CD4-positive, alpha-beta T cell treated with Interleukin-21 for 1 hour (primary cell): ENCODE results near the gene KLHL34.
A peak's percentile ranks its signal among the peaks of the same experiment; 100 is the strongest.

Experiments
- DNase-seq: peaks from one replicate; pipeline ENCODE4 v3.0.0-alpha.2; 2020

The KLHL34 gene

GRCh38 chrX:21658152-21658737, at the start of gene KLHL34:
Gene KLHL34 (minus strand): TSS chrX:21658330. CDS start chrX:21657788, 542 bp downstream.
- DNase-seq: no peak

- no peak for DNase-seq
These were observed 47.1 kb upstream of the KLHL34 start for GRCh38 chrX:21705225-21705624.

- DNase-seq: no peak
These were observed 44.6 kb upstream of the KLHL34 start for GRCh38 chrX:21702725-21703124.

GRCh38 chrX:21700967-21701366, 42.8 kb upstream of the KLHL34 start:
- DNase-seq: no peak

- no peak for DNase-seq
These were observed 42.1 kb upstream of the KLHL34 start for GRCh38 chrX:21700275-21700674.

- no peak for DNase-seq
These were observed 41.0 kb upstream of the KLHL34 start for GRCh38 chrX:21699136-21699535.

- DNase-seq: no peak
These were observed 40.1 kb upstream of the KLHL34 start for GRCh38 chrX:21698272-21698671.

- no peak for DNase-seq
These were observed 33.4 kb upstream of the KLHL34 start for GRCh38 chrX:21691512-21692018.

- no peak for DNase-seq
These were observed 25.8 kb upstream of the KLHL34 start for GRCh38 chrX:21683941-21684340.

GRCh38 chrX:21678048-21678612, 20.0 kb upstream of the KLHL34 start:
- DNase-seq: no peak

GRCh38 chrX:21675931-21676330, 17.8 kb upstream of the KLHL34 start:
- DNase-seq: no peak

GRCh38 chrX:21674430-21675186, 16.5 kb upstream of the KLHL34 start:
- no peak for DNase-seq

- DNase-seq: no peak
These were observed 8.5 kb upstream of the KLHL34 start for GRCh38 chrX:21666679-21667078.

- no peak for DNase-seq
These were observed 8.1 kb upstream of the KLHL34 start for GRCh38 chrX:21666252-21666651.

GRCh38 chrX:21662761-21663160, 4.6 kb upstream of the KLHL34 start:
- DNase-seq: no peak

GRCh38 chrX:21661316-21661715, 3.2 kb upstream of the KLHL34 start:
- DNase-seq: no peak

- no peak for DNase-seq
These were observed 2.0 kb upstream of the KLHL34 start for GRCh38 chrX:21660156-21660555.

- no peak for DNase-seq
These were observed 1.2 kb upstream of the KLHL34 start for GRCh38 chrX:21659320-21659719.

- DNase-seq: peak; percentile 2
These were observed 616 bp upstream of the KLHL34 start for GRCh38 chrX:21658746-21659145.

- no peak for DNase-seq
These were observed 595 bp downstream of the KLHL34 start for GRCh38 chrX:21657318-21658151.

GRCh38 chrX:21656587-21657317, 1.4 kb downstream of the KLHL34 start:
- DNase-seq: no peak

GRCh38 chrX:21655901-21656586, 2.1 kb downstream of the KLHL34 start:
- DNase-seq: no peak
